DOHH2 (cell line): ENCODE measurements around the gene TREH.

Source experiments
- H3F3A ChIP-seq: fragments of 200-600 bp; sonication (generic), shearing (Covaris generic); 2 replicates; pipeline ENCODE4 v1.6.0; 2016; ENCODE audit warnings: antibody characterized with exemption, mild to moderate bottlenecking; ENCODE audit not compliant: control insufficient read depth, insufficient read depth
- H3K27ac ChIP-seq: fragments of 200-600 bp; sonication (generic); 2 replicates; pipeline ENCODE4 v1.5.1; 2014; ENCODE audit warnings: low read depth, mild to moderate bottlenecking, low read length, moderate library complexity
- H3K27me3 ChIP-seq: fragments of 200-600 bp; sonication (generic); 2 replicates; pipeline ENCODE4 v1.6.1; 2014; ENCODE audit warnings: mild to moderate bottlenecking, low read length, mixed read lengths; ENCODE audit not compliant: control insufficient read depth
- H3K36me3 ChIP-seq: fragments of 200-600 bp; sonication (generic); 2 replicates; pipeline ENCODE4 v1.6.1; 2014; ENCODE audit warnings: mild to moderate bottlenecking, low read length, moderate library complexity, mixed read lengths; ENCODE audit not compliant: control insufficient read depth
- H3K4me1 ChIP-seq: fragments of 200-600 bp; sonication (generic); 2 replicates; pipeline ENCODE4 v1.6.1; 2014; ENCODE audit warnings: mild to moderate bottlenecking, low read length, mixed read lengths; ENCODE audit not compliant: control insufficient read depth
- H3K4me2 ChIP-seq: fragments of 200-600 bp; sonication (generic); 2 replicates; pipeline ENCODE4 v1.6.0; 2014; ENCODE audit warnings: mild to moderate bottlenecking, low read length, moderate library complexity
- H3K4me3 ChIP-seq: fragments of 200-600 bp; sonication (generic); 2 replicates; pipeline ENCODE4 v1.5.1; 2014; ENCODE audit warnings: mild to moderate bottlenecking, low read length, mixed read lengths
- H3K79me2 ChIP-seq: fragments of 200-600 bp; sonication (generic); 2 replicates; pipeline ENCODE4 v1.6.1; 2014; ENCODE audit warnings: mild to moderate bottlenecking, low read length, mixed read lengths; ENCODE audit not compliant: control insufficient read depth
- H3K9me2 ChIP-seq: fragments of 200-600 bp; sonication (generic); replicated peaks from 2 replicates; pipeline ENCODE4 v1.6.1; 2014; ENCODE audit warnings: mild to moderate bottlenecking, low read length, mixed read lengths; ENCODE audit not compliant: control insufficient read depth
- H3K9me3 ChIP-seq: fragments of 200-600 bp; sonication (generic); 2 replicates; pipeline ENCODE4 v1.6.1; 2014; ENCODE audit warnings: antibody characterized with exemption, low read length, mixed read lengths; ENCODE audit not compliant: control insufficient read depth, insufficient read depth
- H4K20me1 ChIP-seq: fragments of 200-600 bp; sonication (generic); 2 replicates; pipeline ENCODE4 v1.6.0; 2014; ENCODE audit warnings: low read depth, mild to moderate bottlenecking, antibody characterized with exemption, low read length, moderate library complexity; ENCODE audit not compliant: control insufficient read depth, insufficient read depth
- EZH2phosphoT487 ChIP-seq: fragments of 200-600 bp; sonication (generic); IDR thresholded peaks from 2 replicates; pipeline ENCODE4 v1.6.1; 2017; ENCODE audit warnings: borderline replicate concordance, mild to moderate bottlenecking, antibody characterized with exemption, low read length, moderate library complexity, mixed read lengths
- TF ChIP-seq, protein P1 (sequence below): fragments of 200-600 bp; sonication (generic); IDR thresholded peaks from one replicate; pipeline ENCODE4 v1.5.1; 2014; ENCODE audit warnings: antibody characterized with exemption, mild to moderate bottlenecking, low read depth, low read length; ENCODE audit not compliant: poor library complexity, severe bottlenecking

The TREH gene

GRCh38 chr11:118619444-118620197 is 59.8 kb downstream of the TREH start:
- Histone ChIP-seq H3F3A (no peaks in the 10 kb centered on the region), H3K4me1 (peaks cover 11% of the 10 kb centered on the region)

GRCh38 chr11:118618991-118619375 is 60.5 kb downstream of the TREH start:
- no peaks in the 10 kb centered on the region for H3K36me3 ChIP-seq
- no peaks in the 10 kb centered on the region for H3K9me3 ChIP-seq
- no peak overlapping the region for H3K4me2 ChIP-seq
- peaks cover 39% of the 10 kb centered on the region for H3K27me3 ChIP-seq
- peaks cover 11% of the 10 kb centered on the region for H3K4me1 ChIP-seq
- H4K20me1 ChIP-seq, result no peaks in the 10 kb centered on the region
- no peaks in the 10 kb centered on the region for H3F3A ChIP-seq
- H3K4me3 ChIP-seq, result no peak overlapping the region
- H3K79me2 ChIP-seq, result no peaks in the 10 kb centered on the region
- H3K9me2 ChIP-seq, result no peaks in the 10 kb centered on the region
- H3K27ac ChIP-seq, result no peak overlapping the region
- no peak for TF ChIP-seq EZH2phosphoT487
- TF ChIP-seq, protein P1, sequence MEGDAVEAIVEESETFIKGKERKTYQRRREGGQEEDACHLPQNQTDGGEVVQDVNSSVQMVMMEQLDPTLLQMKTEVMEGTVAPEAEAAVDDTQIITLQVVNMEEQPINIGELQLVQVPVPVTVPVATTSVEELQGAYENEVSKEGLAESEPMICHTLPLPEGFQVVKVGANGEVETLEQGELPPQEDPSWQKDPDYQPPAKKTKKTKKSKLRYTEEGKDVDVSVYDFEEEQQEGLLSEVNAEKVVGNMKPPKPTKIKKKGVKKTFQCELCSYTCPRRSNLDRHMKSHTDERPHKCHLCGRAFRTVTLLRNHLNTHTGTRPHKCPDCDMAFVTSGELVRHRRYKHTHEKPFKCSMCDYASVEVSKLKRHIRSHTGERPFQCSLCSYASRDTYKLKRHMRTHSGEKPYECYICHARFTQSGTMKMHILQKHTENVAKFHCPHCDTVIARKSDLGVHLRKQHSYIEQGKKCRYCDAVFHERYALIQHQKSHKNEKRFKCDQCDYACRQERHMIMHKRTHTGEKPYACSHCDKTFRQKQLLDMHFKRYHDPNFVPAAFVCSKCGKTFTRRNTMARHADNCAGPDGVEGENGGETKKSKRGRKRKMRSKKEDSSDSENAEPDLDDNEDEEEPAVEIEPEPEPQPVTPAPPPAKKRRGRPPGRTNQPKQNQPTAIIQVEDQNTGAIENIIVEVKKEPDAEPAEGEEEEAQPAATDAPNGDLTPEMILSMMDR, result no peak

More at GRCh38 chr11:118619444-118620197, 59.8 kb downstream of the TREH start:
- H3K4me3 ChIP-seq, result no peak overlapping the region
- H3K36me3 ChIP-seq, result no peaks in the 10 kb centered on the region
- H3K27ac ChIP-seq, result no peak overlapping the region
- no peaks in the 10 kb centered on the region for H3K9me2 ChIP-seq
- no peak overlapping the region for H3K4me2 ChIP-seq
- H3K27me3 ChIP-seq, result peaks cover 39% of the 10 kb centered on the region
- H4K20me1 ChIP-seq, result no peaks in the 10 kb centered on the region
- no peaks in the 10 kb centered on the region for H3K9me3 ChIP-seq
- no peak for TF ChIP-seq EZH2phosphoT487
- TF ChIP-seq, protein P1, result no peak
- H3K79me2 ChIP-seq, result no peaks in the 10 kb centered on the region

- Histone ChIP-seq H3K4me3 (no peak overlapping the region), H3K36me3 (no peaks in the 10 kb centered on the region), H3K27me3 (peaks cover 43% of the 10 kb centered on the region), H4K20me1 (no peaks in the 10 kb centered on the region), H3K27ac (no peak overlapping the region), H3K9me3 (no peaks in the 10 kb centered on the region), H3K4me2 (no peak overlapping the region), H3K4me1 (peaks cover 11% of the 10 kb centered on the region), H3K9me2 (no peaks in the 10 kb centered on the region), H3K79me2 (no peaks in the 10 kb centered on the region), H3F3A (no peaks in the 10 kb centered on the region)
- TF ChIP-seq, protein P1, result no peak
- no peak for TF ChIP-seq EZH2phosphoT487
Measured at GRCh38 chr11:118618115-118618990, 61.1 kb downstream of the TREH start.
